Measurements from ENCODE around the gene TMCO6.

DNA sequence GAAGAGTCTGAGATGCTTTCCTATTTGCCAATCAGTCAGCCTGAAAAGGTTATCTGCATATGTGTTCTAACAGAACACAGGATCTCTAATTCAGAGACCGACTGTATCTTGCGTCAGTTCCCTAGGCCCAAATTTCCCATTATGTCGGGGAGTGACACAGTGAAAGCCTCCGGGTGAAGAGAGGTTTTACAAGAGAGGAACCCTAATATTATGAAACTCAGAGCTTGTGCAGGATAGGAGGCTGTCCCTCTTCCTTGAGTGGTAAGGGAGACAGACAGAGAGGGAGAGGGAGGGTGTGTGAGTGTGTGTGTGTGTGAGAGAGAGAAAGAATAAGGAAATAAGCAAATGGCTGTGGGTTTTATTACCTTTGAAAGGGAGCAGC lies 8.2 kb upstream of the TMCO6 start:
- TF ChIP-seq POLR2A (IDR thresholded peaks at IDR 0.05) = no peak
- TF ChIP-seq, protein P1, sequence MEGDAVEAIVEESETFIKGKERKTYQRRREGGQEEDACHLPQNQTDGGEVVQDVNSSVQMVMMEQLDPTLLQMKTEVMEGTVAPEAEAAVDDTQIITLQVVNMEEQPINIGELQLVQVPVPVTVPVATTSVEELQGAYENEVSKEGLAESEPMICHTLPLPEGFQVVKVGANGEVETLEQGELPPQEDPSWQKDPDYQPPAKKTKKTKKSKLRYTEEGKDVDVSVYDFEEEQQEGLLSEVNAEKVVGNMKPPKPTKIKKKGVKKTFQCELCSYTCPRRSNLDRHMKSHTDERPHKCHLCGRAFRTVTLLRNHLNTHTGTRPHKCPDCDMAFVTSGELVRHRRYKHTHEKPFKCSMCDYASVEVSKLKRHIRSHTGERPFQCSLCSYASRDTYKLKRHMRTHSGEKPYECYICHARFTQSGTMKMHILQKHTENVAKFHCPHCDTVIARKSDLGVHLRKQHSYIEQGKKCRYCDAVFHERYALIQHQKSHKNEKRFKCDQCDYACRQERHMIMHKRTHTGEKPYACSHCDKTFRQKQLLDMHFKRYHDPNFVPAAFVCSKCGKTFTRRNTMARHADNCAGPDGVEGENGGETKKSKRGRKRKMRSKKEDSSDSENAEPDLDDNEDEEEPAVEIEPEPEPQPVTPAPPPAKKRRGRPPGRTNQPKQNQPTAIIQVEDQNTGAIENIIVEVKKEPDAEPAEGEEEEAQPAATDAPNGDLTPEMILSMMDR (IDR thresholded peaks at IDR 0.05) = no peak
